SU-DHL-6 (cell line): ENCODE data around the gene ZNF709.

ENCODE experiments used
- H2AFZ ChIP-seq: fragments of 200-600 bp; sonication (generic); 2 replicates; pipeline ENCODE4 v1.6.1; 2014; ENCODE audit warnings: low read depth, mild to moderate bottlenecking, moderate library complexity, mixed read lengths, antibody characterized with exemption, low read length; ENCODE audit not compliant: severe bottlenecking
- H3F3A ChIP-seq: fragments of 200-600 bp; shearing (Covaris generic); 2 replicates; pipeline ENCODE4 v1.6.0; 2016; ENCODE audit warnings: antibody characterized with exemption, mild to moderate bottlenecking; ENCODE audit not compliant: insufficient read depth
- H3K27ac ChIP-seq: fragments of 200-600 bp; sonication (generic); 2 replicates; pipeline ENCODE4 v1.5.1; 2016; ENCODE audit warnings: low read depth, mild to moderate bottlenecking, low read length, moderate library complexity, mixed read lengths
- H3K27me3 ChIP-seq: fragments of 200-600 bp; sonication (generic), shearing (Covaris generic); 2 replicates; pipeline ENCODE4 v1.6.0; 2014; ENCODE audit warnings: mild to moderate bottlenecking, low read length
- H3K36me3 ChIP-seq: fragments of 200-600 bp; sonication (generic); 2 replicates; pipeline ENCODE4 v1.6.1; 2014; ENCODE audit warnings: mild to moderate bottlenecking, low read length, mixed read lengths
- H3K4me2 ChIP-seq: fragments of 300-600, 200-600 bp; shearing (Covaris generic), sonication (generic); 2 replicates; pipeline ENCODE4 v1.6.0; 2014; ENCODE audit warnings: low read length, low read depth, mild to moderate bottlenecking; ENCODE audit not compliant: poor library complexity, severe bottlenecking
- H3K4me3 ChIP-seq: fragments of 200-600 bp; sonication (generic); 2 replicates; pipeline ENCODE4 v1.5.1; 2014; ENCODE audit warnings: antibody characterized with exemption, low read length, mild to moderate bottlenecking, mixed read lengths; ENCODE audit not compliant: insufficient read depth, poor library complexity, severe bottlenecking
- H3K79me2 ChIP-seq: fragments of 200-600 bp; sonication (generic); 2 replicates; pipeline ENCODE4 v1.6.1; 2014; ENCODE audit warnings: mild to moderate bottlenecking, low read length, moderate library complexity; ENCODE audit not compliant: insufficient read depth
- H3K9ac ChIP-seq: fragments of 200-600 bp; sonication (generic); 2 replicates; pipeline ENCODE4 v1.7.0; 2014; ENCODE audit warnings: mild to moderate bottlenecking, low read length
- H3K9me2 ChIP-seq: fragments of 200-600 bp; sonication (generic); replicated peaks from 2 replicates; pipeline ENCODE4 v1.6.1; 2014; ENCODE audit warnings: low read length; ENCODE audit not compliant: insufficient read depth
- H3K9me3 ChIP-seq: fragments of 200-600 bp; sonication (generic); 2 replicates; pipeline ENCODE4 v1.6.1; 2014; ENCODE audit warnings: low read length, mixed read lengths; ENCODE audit not compliant: insufficient read depth
- H4K20me1 ChIP-seq: fragments of 200-600 bp; sonication (generic); 2 replicates; pipeline ENCODE4 v1.6.1; 2014; ENCODE audit warnings: low read depth, mild to moderate bottlenecking, antibody characterized with exemption, low read length, moderate library complexity, mixed read lengths
- EZH2phosphoT487 ChIP-seq: fragments of 200-600 bp; sonication (generic), shearing (Covaris generic); conservative IDR thresholded peaks from 2 replicates; pipeline ENCODE4 v1.6.1; 2018; ENCODE audit warnings: mild to moderate bottlenecking, antibody characterized with exemption, low read length, moderate library complexity, mixed read lengths
- TF ChIP-seq, protein P1 (sequence below): fragments of 200-600 bp; sonication (generic); IDR thresholded peaks from one replicate; pipeline ENCODE4 v1.5.1; 2017; ENCODE audit warnings: antibody characterized with exemption, mild to moderate bottlenecking, low read length, moderate library complexity; ENCODE audit not compliant: insufficient read depth, poor library complexity, severe bottlenecking

The ZNF709 gene

DNA sequence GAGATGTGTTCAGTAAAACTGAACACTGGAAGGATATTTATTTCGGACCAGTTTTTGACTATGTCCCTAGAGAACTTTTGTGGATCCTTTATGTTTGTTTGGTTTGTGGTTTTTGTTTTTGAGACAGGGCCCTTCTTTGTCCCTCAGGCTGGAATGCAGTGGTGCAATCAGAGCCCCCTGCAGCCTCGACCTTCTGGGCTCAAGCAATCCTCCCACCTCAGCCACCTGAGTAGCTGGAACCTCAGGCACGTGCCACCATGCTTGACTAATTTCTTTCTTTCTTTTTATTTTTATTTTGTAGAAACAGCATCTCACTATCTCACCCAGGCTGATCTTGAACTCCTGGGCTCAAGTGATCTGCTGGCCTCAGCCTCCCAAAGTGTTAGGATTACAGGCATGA is 955 bp upstream of the ZNF709 start:
- Histone ChIP-seq H3K9me2 (no peaks in the 10 kb centered on the region), H2AFZ (no peak overlapping the region), H4K20me1 (no peaks in the 10 kb centered on the region), H3K9ac (no peak overlapping the region), H3K4me2 (peak overlapping the region; percentile 80), H3K27me3 (no peaks in the 10 kb centered on the region), H3K9me3 (no peaks in the 10 kb centered on the region), H3K79me2 (peaks cover 10% of the 10 kb centered on the region; the same call in 1 of the 2 replicates), H3K36me3 (no peaks in the 10 kb centered on the region), H3K4me3 (no peak overlapping the region), H3K27ac (no peak overlapping the region), H3F3A (no peaks in the 10 kb centered on the region)
- TF ChIP-seq, protein P1, sequence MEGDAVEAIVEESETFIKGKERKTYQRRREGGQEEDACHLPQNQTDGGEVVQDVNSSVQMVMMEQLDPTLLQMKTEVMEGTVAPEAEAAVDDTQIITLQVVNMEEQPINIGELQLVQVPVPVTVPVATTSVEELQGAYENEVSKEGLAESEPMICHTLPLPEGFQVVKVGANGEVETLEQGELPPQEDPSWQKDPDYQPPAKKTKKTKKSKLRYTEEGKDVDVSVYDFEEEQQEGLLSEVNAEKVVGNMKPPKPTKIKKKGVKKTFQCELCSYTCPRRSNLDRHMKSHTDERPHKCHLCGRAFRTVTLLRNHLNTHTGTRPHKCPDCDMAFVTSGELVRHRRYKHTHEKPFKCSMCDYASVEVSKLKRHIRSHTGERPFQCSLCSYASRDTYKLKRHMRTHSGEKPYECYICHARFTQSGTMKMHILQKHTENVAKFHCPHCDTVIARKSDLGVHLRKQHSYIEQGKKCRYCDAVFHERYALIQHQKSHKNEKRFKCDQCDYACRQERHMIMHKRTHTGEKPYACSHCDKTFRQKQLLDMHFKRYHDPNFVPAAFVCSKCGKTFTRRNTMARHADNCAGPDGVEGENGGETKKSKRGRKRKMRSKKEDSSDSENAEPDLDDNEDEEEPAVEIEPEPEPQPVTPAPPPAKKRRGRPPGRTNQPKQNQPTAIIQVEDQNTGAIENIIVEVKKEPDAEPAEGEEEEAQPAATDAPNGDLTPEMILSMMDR, result no peak
- no peak for TF ChIP-seq EZH2phosphoT487

DNA sequence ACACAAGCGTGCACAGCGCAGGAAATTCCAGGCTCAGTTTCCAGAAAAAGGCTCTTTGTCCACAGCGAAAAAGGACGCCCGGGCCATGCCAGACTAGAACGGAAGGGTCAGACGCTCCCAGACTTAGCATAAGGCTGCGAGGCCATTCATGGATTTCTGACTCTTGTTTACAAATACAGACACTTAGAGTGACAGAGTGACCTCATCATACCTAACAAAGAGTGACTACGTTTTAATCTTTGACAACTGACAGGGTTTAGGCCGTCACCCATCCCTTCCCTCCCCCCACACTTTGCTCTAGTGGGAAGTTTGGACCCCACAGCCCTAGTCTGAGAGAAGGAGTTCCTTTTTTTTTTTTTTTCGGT is 418 bp upstream of the ZNF709 start:
- H3K4me2 ChIP-seq, result peak overlapping the region; percentile 80
- peak overlapping the region; percentile 93 for H2AFZ ChIP-seq
- H3K79me2 ChIP-seq, result peaks cover 10% of the 10 kb centered on the region; the same call in 1 of the 2 replicates
- H3K9ac ChIP-seq, result peak overlapping the region; percentile 73
- peak overlapping the region; percentile 72 for H3K4me3 ChIP-seq
- no peaks in the 10 kb centered on the region for H3K36me3 ChIP-seq
- H3K27ac ChIP-seq, result no peak overlapping the region
- TF ChIP-seq, protein P1, result no peak
- no peak for TF ChIP-seq EZH2phosphoT487
- H3K9me3 ChIP-seq, result no peaks in the 10 kb centered on the region
- no peaks in the 10 kb centered on the region for H3F3A ChIP-seq
- no peaks in the 10 kb centered on the region for H3K9me2 ChIP-seq
- H3K27me3 ChIP-seq, result no peaks in the 10 kb centered on the region
- H4K20me1 ChIP-seq, result no peaks in the 10 kb centered on the region

DNA sequence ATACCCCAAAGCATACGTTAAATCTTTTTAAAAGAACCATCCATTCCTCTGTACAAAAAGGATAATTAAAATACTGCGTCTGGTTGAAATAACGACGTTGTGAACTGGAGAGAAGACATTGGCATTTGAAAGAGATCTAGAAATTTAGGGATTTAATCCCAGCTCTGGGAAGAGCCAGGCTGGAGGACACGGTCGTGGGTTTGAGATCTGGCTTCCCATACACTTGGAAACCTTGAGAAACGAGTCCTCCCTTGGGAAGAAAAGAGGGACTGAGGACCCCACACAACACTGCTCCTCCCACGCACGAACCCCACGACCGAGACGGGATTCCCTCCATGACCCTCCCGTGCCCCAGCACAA is 625 bp downstream of the ZNF709 start:
- H3K4me2 ChIP-seq, result peak overlapping the region; percentile 80
- no peak for TF ChIP-seq EZH2phosphoT487
- TF ChIP-seq, protein P1, result no peak
- no peaks in the 10 kb centered on the region for H3K9me3 ChIP-seq
- no peak overlapping the region for H3K27ac ChIP-seq
- peak overlapping the region; percentile 93 for H2AFZ ChIP-seq
- no peaks in the 10 kb centered on the region for H3F3A ChIP-seq
- peaks cover 10% of the 10 kb centered on the region; the same call in 1 of the 2 replicates for H3K79me2 ChIP-seq
- H4K20me1 ChIP-seq, result no peaks in the 10 kb centered on the region
- H3K9me2 ChIP-seq, result no peaks in the 10 kb centered on the region
- peak overlapping the region; percentile 73 for H3K9ac ChIP-seq
- no peaks in the 10 kb centered on the region for H3K36me3 ChIP-seq
- no peaks in the 10 kb centered on the region for H3K27me3 ChIP-seq
- H3K4me3 ChIP-seq, result peak overlapping the region; percentile 72

DNA sequence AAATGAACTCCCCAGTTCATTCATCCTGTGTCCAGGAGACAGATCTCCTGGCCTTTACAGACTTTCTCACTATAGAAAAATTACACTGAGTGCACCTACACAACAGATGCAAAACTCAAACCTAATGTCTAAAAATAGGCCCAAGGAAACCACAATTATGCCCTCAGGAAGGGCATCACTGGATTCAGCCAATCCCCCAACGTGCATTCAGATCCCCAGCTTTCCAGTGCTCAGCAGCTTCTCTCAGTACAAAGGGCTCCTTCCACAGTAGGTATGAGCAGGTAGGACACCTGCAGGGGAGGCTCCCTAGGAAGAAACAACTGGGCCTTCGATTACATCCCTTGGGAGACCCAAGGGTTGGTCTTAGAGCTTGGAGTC is 2.1 kb downstream of the ZNF709 start:
- Histone ChIP-seq H4K20me1 (no peaks in the 10 kb centered on the region), H3K9me3 (no peaks in the 10 kb centered on the region), H3K79me2 (peaks cover 10% of the 10 kb centered on the region; the same call in 1 of the 2 replicates), H3K4me2 (peak overlapping the region; percentile 14), H3K27ac (no peak overlapping the region), H3F3A (no peaks in the 10 kb centered on the region), H3K4me3 (no peak overlapping the region), H3K36me3 (no peaks in the 10 kb centered on the region), H2AFZ (no peak overlapping the region), H3K9me2 (no peaks in the 10 kb centered on the region), H3K9ac (no peak overlapping the region; the same call in 1 of the 2 replicates), H3K27me3 (no peaks in the 10 kb centered on the region)
- no peak for TF ChIP-seq EZH2phosphoT487
- TF ChIP-seq, protein P1, result no peak
